Measurements from ENCODE around the gene LAIR2. TPM values are rescaled to one million over a fixed set of nuclear protein-coding genes. Genes with fewer than 3 reads are reported as not detected.

The LAIR2 gene, protein sequence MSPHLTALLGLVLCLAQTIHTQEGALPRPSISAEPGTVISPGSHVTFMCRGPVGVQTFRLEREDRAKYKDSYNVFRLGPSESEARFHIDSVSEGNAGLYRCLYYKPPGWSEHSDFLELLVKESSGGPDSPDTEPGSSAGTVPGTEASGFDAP
- total RNA-seq = not detected
- long read RNA-seq = 0 reads

GRCh38 chr19:54502518-54503048 is at the start of gene LAIR2:
Gene LAIR2, plus strand, starts transcription at chr19:54502831. Its CDS starts 88 bp downstream, at chr19:54502919.
- ATAC-seq (ENCODE audit: poor library complexity) (no peak), DNase-seq (no peak)
- intact Hi-C loops (cut with DNase I) = no loop called here

- intact Hi-C loops (cut with DNase I) = no loop called here
- ATAC-seq (ENCODE audit: poor library complexity) = no peak
- DNase-seq = no peak
Measured at GRCh38 chr19:54453921-54454780, 48.5 kb upstream of the LAIR2 start.

- intact Hi-C loops (cut with DNase I) = no loop called here
- DNase-seq (no peak), ATAC-seq (ENCODE audit: poor library complexity) (no peak)
Measured at GRCh38 chr19:54454781-54455675, 47.6 kb upstream of the LAIR2 start.

DNA sequence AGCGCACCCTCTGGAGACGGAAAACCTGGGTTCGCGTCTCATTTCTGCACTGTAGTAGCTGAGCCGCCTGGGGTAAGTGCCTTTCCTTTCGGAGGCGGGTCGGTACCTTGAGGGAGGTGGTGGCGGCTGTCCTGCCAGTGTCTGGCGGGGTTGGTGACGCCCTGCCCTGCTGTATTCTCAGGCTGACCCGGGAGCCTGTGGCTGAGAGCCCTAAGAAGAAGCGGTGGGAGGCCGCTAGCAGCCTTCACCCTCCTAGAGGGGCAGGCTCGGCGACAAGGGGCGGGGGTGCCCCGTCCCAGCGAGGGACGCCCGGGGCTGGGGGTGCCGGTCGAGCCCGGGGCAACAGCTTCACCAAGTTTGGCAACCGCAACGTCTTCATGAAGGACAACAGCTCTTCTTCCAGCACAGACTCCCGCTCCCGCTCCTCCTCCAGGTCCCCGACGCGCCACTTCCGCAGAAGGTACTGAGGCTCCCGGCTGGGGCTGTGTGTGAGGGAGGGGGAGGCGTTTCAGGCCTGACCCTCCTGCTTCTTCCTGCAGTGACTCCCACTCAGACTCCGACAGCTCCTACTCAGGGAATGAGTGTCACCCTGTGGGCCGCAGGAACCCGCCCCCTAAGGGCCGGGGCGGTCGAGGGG is 46.7 kb upstream of the LAIR2 start:
- no peak for ATAC-seq (ENCODE audit: poor library complexity)
- no peak for DNase-seq
- intact Hi-C loops (cut with DNase I) = no loop called here

DNA sequence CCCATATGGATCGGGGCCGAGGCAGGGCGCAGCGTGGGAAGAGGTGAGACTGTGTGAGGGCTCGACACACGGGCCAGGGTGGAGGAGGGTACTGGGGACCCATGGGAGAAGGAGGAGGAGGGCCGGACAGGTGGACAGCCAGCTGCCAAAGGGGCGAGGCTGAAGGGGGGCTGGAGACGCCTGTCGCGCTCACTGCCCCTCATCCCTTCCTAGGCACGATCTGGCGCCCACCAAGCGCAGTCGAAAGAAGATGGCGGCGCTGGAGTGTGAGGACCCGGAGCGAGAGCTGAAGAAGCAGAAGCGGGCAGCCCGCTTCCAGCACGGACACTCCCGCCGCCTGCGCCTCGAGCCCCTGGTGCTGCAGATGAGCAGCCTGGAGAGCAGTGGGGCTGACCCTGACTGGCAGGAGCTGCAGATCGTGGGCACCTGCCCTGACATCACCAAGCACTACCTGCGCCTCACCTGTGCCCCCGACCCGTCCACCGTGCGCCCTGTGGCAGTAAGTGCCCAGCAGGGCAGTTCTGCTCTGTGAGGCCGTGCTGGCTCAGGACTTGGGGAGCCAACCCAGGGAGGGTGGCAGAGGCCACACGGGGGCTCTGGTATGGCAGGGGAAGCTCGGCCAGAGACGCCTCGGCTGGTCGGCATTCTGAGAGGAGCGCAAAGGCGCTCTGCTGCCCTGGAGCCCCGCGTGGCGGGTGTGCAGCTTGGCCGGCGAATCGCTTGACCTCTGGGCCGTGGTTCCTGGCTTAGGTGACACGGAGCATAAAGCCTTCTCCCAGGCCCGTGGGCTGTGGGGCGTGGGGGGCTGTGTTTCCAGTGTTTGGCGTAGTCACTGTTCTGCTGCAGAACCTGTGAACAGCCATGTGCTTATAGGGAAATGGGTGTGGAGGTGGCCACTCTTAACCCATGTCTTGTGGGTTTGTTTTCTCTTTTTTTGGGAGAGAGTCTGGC is 45.9 kb upstream of the LAIR2 start:
- DNase-seq (no peak), ATAC-seq (ENCODE audit: poor library complexity) (no peak)
- intact Hi-C loops (cut with DNase I) = no loop called here

DNA sequence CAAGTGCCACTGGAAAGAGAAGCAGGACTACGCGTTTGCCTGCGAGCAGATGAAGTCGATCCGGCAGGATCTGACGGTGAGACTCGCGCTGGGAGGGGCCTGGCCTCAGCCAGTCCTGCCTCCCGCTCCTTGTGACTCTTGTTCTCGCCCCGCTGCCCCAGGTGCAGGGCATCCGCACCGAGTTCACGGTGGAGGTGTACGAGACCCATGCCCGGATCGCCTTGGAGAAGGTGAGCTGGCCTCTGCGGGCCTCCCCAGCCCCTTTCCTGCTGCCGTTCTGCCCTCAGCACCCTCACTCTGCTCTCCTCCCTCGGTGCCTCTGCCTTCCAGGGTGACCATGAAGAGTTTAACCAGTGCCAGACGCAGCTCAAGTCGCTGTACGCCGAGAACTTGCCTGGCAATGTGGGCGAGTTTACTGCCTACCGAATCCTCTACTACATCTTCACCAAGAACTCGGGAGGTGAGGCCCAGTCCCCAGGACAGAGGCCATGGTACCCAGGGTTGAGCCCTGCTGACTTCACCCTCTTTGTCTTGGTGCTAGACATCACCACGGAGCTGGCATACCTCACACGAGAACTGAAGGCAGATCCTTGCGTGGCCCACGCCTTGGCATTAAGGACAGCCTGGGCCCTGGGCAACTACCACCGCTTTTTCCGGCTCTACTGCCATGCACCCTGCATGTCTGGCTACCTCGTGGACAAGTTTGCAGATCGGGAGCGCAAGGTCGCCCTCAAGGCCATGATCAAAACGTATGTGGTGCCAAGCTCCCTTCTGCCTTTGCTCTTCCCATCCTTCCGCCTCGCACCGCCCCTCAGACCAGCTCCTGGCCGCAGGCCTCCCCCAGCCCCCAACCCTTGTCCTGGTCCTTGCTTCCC is 44.6 kb upstream of the LAIR2 start:
- no peak for DNase-seq
- intact Hi-C loops (cut with DNase I) = no loop called here
- ATAC-seq (ENCODE audit: poor library complexity) = no peak

- intact Hi-C loops (cut with DNase I) = no loop called here
- DNase-seq = peak; percentile 54
- no peak for ATAC-seq (ENCODE audit: poor library complexity)
Measured at GRCh38 chr19:54458648-54459281, 43.9 kb upstream of the LAIR2 start.

DNA sequence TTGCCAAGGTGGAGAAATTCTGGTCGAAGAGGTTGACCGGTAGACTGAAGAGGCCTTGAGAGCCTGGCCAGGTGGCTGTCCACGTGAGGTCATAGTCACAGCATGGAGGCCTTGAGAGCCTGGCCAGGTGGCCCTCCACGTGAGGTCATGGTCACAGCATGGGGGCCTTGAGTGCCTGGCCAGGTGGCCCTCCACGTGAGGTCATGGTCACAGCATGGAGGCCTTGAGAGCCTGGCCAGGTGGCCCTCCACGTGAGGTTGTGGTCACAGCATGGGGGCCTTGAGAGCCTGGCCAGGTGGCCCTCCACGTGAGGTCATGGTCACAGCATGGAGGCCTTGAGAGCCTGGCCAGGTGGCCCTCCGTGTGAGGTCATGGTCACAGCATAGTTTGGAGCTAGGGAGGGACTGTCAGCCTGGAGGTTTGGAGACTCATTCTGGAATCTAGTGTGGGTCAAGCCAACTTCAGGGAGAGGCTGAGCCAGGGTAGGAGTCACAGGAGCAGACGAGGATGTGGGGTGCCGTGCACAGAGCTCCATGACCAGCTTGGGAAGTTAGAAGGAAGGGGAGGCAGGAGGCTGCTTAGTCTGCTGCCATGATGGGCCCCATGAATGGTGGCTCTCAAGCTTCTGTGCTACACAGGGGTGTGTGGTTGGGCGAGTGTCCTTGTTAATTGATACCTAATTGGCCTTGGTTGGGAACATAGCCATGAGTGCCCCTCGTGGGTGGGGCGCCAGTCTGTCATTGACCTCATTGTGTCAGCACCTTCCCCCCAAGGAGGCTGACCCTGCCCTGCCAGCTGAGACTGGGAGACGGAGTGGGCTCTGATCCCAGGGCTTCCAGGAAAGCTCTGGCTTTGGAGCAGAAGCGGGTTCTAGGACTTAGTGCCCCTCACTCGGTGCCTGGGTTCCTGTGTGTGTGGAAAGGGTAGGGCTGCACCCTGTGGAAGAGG is 43.1 kb upstream of the LAIR2 start:
- intact Hi-C loops (cut with DNase I) = no loop called here
- no peak for ATAC-seq (ENCODE audit: poor library complexity)
- no peak for DNase-seq

DNA sequence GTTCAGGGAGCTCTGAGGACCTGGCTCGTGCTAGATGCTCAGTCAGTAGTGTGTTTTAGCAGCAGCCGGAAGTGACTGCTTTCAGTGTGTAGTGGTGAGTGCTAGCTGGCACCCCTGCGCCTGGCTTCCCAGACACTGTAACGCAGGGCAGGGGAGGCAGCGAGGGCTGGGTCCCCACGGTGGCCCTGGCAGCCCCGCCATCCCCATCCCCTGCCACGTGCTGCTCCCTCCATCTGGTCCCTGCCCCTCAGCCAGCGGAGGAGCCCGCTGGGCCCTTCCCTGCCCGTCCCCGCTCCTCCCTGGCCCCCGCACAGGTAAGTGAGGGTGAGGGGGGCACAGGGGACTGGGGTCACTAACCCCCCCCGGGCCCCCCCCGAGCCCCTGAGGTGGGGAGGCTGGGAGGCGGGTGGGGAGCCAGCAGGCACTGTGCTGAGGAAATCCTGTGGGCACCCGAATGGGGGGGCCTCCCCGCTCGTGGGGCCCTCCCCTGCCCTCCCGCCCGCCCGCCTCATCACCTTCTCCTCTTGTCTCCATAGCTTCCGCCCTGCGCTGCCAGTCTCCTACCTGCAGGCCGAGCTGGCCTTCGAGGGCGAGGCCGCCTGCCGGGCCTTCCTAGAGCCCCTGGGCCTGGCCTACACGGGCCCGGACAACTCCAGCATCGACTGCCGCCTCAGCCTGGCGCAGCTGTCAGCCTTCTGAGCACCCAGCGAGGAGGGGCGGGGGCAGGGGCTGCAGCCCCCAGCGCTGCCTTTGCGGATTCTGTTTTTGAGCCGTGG is 42.2 kb upstream of the LAIR2 start:
- DNase-seq (no peak), ATAC-seq (ENCODE audit: poor library complexity) (no peak)
- intact Hi-C loops (cut with DNase I) = no loop called here

GRCh38 chr19:54461210-54461609 is 41.4 kb upstream of the LAIR2 start:
- intact Hi-C loops (cut with DNase I) = no loop called here
- DNase-seq (no peak), ATAC-seq (ENCODE audit: poor library complexity) (no peak)

DNA sequence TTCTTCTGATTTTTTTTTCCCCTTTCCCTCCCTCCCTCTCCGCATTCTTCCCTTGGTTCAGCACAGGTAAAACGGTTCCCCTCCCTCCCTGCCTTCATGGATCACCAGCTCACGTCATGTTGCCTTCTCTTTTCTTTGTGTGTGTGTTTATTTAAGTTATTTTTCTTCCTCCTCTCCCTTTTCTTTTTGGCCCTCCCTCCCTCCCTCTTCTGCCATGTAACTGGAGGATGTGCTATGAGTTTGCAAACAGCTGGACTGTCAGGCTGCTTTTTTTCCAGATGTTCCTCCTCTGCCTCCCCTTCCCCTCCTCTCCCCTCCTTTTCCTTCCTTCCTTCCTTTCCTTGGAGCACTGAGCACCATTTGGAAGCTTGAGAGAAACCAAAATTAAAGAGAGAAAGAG is 41.0 kb upstream of the LAIR2 start:
- ATAC-seq (ENCODE audit: poor library complexity) (no peak), DNase-seq (no peak)
- intact Hi-C loops (cut with DNase I) = no loop called here

- intact Hi-C loops (cut with DNase I) = no loop called here
- ATAC-seq (ENCODE audit: poor library complexity) = no peak
- no peak for DNase-seq
Measured at GRCh38 chr19:54462047-54462654, 40.5 kb upstream of the LAIR2 start.

DNA sequence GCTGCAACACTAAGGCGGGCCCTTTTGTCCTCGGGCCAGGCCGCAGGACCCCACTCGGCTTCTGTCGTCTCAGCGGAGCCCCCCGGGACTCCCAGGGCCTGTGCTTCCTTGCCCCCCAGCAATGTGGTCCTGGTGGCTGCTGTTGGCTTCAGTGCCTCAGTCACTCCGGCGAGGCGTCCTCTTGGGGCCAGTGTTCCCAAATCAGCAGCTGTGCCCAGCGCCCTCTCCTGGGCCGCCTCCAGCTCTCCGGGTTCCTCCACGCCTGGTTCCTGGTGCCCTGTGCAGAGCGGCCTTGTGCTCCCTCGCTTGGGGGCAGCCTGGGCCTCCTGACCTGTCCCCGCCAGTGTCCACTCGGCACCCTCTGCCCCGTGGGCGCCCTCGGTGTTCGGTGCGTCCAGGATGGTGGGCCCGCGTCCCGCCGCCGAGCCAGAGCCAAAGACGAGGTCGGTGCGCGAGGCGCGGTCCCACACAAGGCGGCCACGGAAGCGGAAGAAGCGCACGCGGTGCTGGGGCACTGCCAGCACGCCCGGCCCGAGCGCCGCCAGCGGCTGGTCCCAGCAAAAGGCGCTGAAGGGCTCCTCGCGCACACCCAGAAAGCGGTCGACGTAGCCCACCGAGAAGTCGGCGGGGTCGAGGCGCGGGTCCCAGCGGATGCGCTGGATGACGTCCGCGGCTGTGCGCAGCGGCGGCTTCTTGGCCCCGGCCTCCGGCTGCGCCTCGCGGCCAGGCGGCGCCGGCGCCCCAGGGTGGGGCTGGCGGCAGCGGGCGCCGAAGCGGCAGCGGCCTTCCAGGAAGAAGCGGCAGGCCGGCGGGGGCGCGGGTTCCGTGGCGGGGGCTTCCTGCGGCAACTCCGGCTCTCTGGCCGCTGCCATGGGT is 39.7 kb upstream of the LAIR2 start:
- peak; percentile 41 for ATAC-seq (ENCODE audit: poor library complexity)
- intact Hi-C loops (cut with DNase I) = no loop called here
- DNase-seq = peak; percentile 88

Data from Right ventricle myocardium superior (tissue), 1 donor.